ENCODE data around the gene FABP3.

FABP3 gene

GRCh38 chr1:31371121-31371959 is 1.5 kb downstream of the FABP3 start:
- DNase-seq, result no peak

GRCh38 chr1:31370565-31370964 is 2.3 kb downstream of the FABP3 start:
- no peak for DNase-seq

- no peak for DNase-seq
Observed at GRCh38 chr1:31370021-31370420, 2.9 kb downstream of the FABP3 start.

GRCh38 chr1:31368611-31369107 is 4.2 kb downstream of the FABP3 start:
- no peak for DNase-seq

GRCh38 chr1:31366796-31367195 is 6.1 kb downstream of the FABP3 start:
- no peak for DNase-seq

- no peak for DNase-seq
Observed at GRCh38 chr1:31364561-31365250, 8.2 kb downstream of the FABP3 start.

- DNase-seq, result no peak
Observed at GRCh38 chr1:31362032-31362431, 10.8 kb downstream of the FABP3 start.

- DNase-seq, result no peak
Observed at GRCh38 chr1:31361607-31362006, 11.3 kb downstream of the FABP3 start.

- no peak for DNase-seq
Observed at GRCh38 chr1:31356427-31356826, 16.4 kb downstream of the FABP3 start.

GRCh38 chr1:31354283-31354682 is 18.6 kb downstream of the FABP3 start:
- no peak for DNase-seq

- DNase-seq, result no peak
Observed at GRCh38 chr1:31348449-31348848, 24.4 kb downstream of the FABP3 start.

GRCh38 chr1:31346785-31347184 is 26.1 kb downstream of the FABP3 start:
- DNase-seq, result no peak

- no peak for DNase-seq
Observed at GRCh38 chr1:31345635-31346034, 27.2 kb downstream of the FABP3 start.

- no peak for DNase-seq
Observed at GRCh38 chr1:31344503-31344902, 28.4 kb downstream of the FABP3 start.

GRCh38 chr1:31336687-31337467 is 36.0 kb downstream of the FABP3 start:
- no peak for DNase-seq

- peak; percentile 33 for DNase-seq
Observed at GRCh38 chr1:31335007-31335406, 37.9 kb downstream of the FABP3 start.

- no peak for DNase-seq
Observed at GRCh38 chr1:31327381-31327780, 45.5 kb downstream of the FABP3 start.

- no peak for DNase-seq
Observed at GRCh38 chr1:31326461-31326860, 46.4 kb downstream of the FABP3 start.

GRCh38 chr1:31324992-31325391 is 47.9 kb downstream of the FABP3 start:
- DNase-seq, result no peak

GRCh38 chr1:31324093-31324492 is 48.8 kb downstream of the FABP3 start:
- no peak for DNase-seq

GRCh38 chr1:31318146-31318545 is 54.7 kb downstream of the FABP3 start:
- DNase-seq, result no peak

GRCh38 chr1:31315902-31316301 is 57.0 kb downstream of the FABP3 start:
- no peak for DNase-seq

Measured in NCI-H2107 (cell line).